OCI-LY7 (cell line): Measurements from ENCODE around the gene BPTF. TPM values are rescaled to one million over a fixed set of nuclear protein-coding genes. Genes with fewer than 3 reads are reported as not detected.
"Not testable (repeated sequence)": the region's sequence is repeated elsewhere in the genome, so short reads cannot be mapped to it uniquely, and the experiment has no call there.

Source experiments
- BruUV-seq: library from RNA; stranded (reverse); fragments of 400-500 nt; replicated peaks from 2 replicates; lab custom pipeline; 2021; lab: Mats Ljungman, UMichigan
- CTCF ChIA-PET: fragments of 300-600 bp; sonication (Branson Sonifier 250); formaldehyde crosslinking; loops from one replicate; lab custom pipeline; 2022; ENCODE audit warnings: antibody characterized with exemption; ENCODE audit not compliant: unreplicated experiment; lab: Charles Lee
- POLR2A ChIA-PET: fragments of 300-600 bp; sonication (Branson Sonifier 250); formaldehyde crosslinking; loops from one replicate; lab custom pipeline; 2022; ENCODE audit warnings: antibody characterized with exemption; lab: Charles Lee
- DNase-seq: peaks from one replicate; pipeline ENCODE4 v3.0.0-alpha.2; 2015; ENCODE audit warnings: low spot score
- H2AFZ ChIP-seq: fragments of 200-600 bp; sonication (generic), shearing (Covaris generic); 2 replicates; pipeline ENCODE4 v1.6.1; 2014; ENCODE audit warnings: mild to moderate bottlenecking, antibody characterized with exemption, low read length, moderate library complexity
- H3K27ac ChIP-seq: fragments of 200-600 bp; sonication (generic); 2 replicates; pipeline ENCODE4 v1.5.1; 2014; ENCODE audit warnings: mixed run types, low read depth, mild to moderate bottlenecking, moderate library complexity, low read length, inconsistent platforms; ENCODE audit not compliant: poor library complexity, severe bottlenecking
- H3K36me3 ChIP-seq: fragments of 200-600 bp; sonication (generic); 2 replicates; pipeline ENCODE4 v1.6.1; 2014; ENCODE audit warnings: mild to moderate bottlenecking, antibody characterized with exemption, low read length, moderate library complexity, mixed read lengths; ENCODE audit not compliant: insufficient read depth
- H3K4me1 ChIP-seq: fragments of 200-600 bp; sonication (generic); 2 replicates; pipeline ENCODE4 v1.5.1; 2014; ENCODE audit warnings: mild to moderate bottlenecking, low read length; ENCODE audit not compliant: insufficient read depth, poor library complexity, severe bottlenecking
- H3K4me2 ChIP-seq: fragments of 200-600 bp; sonication (generic); 2 replicates; pipeline ENCODE4 v1.6.1; 2014; ENCODE audit warnings: mild to moderate bottlenecking, low read length
- H3K4me3 ChIP-seq: fragments of 200-600 bp; sonication (generic); 2 replicates; pipeline ENCODE4 v1.5.1; 2014; ENCODE audit warnings: mild to moderate bottlenecking, low read depth, low read length; ENCODE audit not compliant: poor library complexity, severe bottlenecking
- H3K79me2 ChIP-seq: fragments of 200-600 bp; sonication (generic); 2 replicates; pipeline ENCODE4 v1.6.1; 2016; ENCODE audit warnings: low read depth, mild to moderate bottlenecking, low read length, moderate library complexity, mixed read lengths; ENCODE audit not compliant: insufficient read depth
- H3K9me2 ChIP-seq: fragments of 200-600 bp; sonication (generic); 2 replicates; pipeline ENCODE4 v1.6.1; 2016; ENCODE audit warnings: mild to moderate bottlenecking, low read length, mixed read lengths; ENCODE audit not compliant: insufficient read depth
- H3K9me3 ChIP-seq: fragments of 200-600 bp; sonication (generic); 2 replicates; pipeline ENCODE4 v1.6.1; 2014; ENCODE audit warnings: mild to moderate bottlenecking, mixed run types, low read length, mixed read lengths
- H4K20me1 ChIP-seq: fragments of 200-600 bp; sonication (generic); 2 replicates; pipeline ENCODE4 v1.6.1; 2014; ENCODE audit warnings: mild to moderate bottlenecking, antibody characterized with exemption, low read length, moderate library complexity, mixed read lengths; ENCODE audit not compliant: insufficient read depth
- EZH2phosphoT487 ChIP-seq: fragments of 200-600 bp; sonication (generic); IDR thresholded peaks from 2 replicates; pipeline ENCODE4 v1.6.1; 2018; ENCODE audit warnings: low read depth, borderline replicate concordance, mild to moderate bottlenecking, mixed run types, antibody characterized with exemption, low read length, moderate library complexity, mixed read lengths
- intact Hi-C: fragments of 100-400 bp; cut with micrococcal nuclease; formaldehyde crosslinking; loops from one replicate; pipeline ENCODE4 v1.10.0; 2022; ENCODE audit not compliant: unreplicated experiment
- total RNA-seq, 2 experiments: library from RNA; depleted of rRNA in 1 of 2; stranded (reverse); fragments of >200 nt in 1 of 2; shearing (Covaris generic) in 1 of 2; gene quantifications; 2 replicates each; pipeline ENCODE4 v1.2.3, GENCODE V29; 2014 to 2022
- TF ChIP-seq, protein P1 (sequence below): fragments of 200-600 bp; sonication (generic); conservative IDR thresholded peaks from 2 replicates; pipeline ENCODE4 v1.5.1; 2014; ENCODE audit warnings: mild to moderate bottlenecking, antibody characterized with exemption, low read length, moderate library complexity, mixed read lengths

Gene BPTF
- total RNA-seq, 2 experiments from 2014 or later, result 104 to 212 TPM

DNA sequence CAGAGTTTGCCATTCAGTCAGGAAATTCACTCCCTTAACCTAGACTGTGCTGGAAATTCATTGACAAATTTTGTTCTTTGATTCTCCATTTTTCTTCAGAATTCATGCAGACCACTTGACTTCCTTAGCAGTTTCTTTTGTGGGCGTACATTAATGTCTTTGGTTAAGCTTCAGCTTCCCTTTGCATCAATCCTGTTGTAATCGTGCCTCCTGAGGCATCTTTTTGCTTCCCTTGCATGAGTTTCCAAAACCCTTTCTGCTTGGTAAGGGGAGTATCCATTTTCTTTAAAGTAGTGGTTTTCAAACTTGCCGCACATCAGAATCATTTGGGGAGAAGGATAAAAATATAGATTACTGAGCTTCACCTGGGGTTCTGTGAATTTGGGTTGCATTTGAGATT is 23.5 kb downstream of the BPTF start:
- DNase-seq, H3K27ac ChIP-seq, H2AFZ ChIP-seq, H3K9me2 ChIP-seq, POLR2A ChIA-PET, H3K9me3 ChIP-seq, BruUV-seq, H3K4me2 ChIP-seq, H4K20me1 ChIP-seq, CTCF ChIA-PET, H3K4me1 ChIP-seq, intact Hi-C loops, H3K4me3 ChIP-seq: not testable (repeated sequence)
- Histone ChIP-seq H3K36me3 (peaks cover 47% of the 10 kb centered on the region), H3K79me2 (peaks cover 100% of the 10 kb centered on the region)

DNA sequence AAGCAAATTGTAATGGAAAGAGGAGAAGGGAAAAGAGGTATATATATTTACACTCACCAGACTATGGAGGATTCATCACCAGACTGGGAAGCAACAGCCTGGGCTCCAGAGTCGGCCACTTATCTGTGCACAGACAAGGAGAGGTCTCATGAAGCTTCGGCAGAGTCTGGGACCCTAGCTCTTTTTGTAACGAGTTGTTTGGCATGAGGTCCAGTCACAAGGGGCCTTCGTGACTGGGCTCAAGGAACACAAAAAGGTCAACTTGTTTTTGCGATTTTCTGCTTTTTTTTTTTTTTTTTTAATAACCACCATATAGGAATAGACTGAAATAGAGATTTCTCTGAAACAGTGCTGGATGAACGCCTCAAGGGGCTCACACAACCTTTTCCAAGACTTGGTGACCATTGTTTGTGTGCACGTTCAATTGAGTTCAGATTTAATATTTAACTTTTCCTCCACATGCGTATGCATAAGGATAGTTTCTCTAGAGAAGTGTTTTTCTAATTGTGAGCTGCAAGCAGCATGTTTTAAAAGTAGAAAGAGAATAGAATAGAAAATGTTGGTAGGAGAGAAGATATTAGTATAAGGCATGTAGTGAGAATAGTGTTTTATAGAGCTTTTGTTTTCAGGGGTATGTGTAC is 25.8 kb downstream of the BPTF start:
- Histone ChIP-seq H3K4me1 (peaks cover 20% of the 10 kb centered on the region), H3K27ac (no peak overlapping the region), H3K4me2 (no peak overlapping the region), H3K9me3 (no peaks in the 10 kb centered on the region), H2AFZ (no peak overlapping the region), H4K20me1 (peaks cover 2% of the 10 kb centered on the region; the same call in 1 of the 2 replicates), H3K79me2 (peaks cover 100% of the 10 kb centered on the region), H3K9me2 (no peaks in the 10 kb centered on the region), H3K4me3 (no peak overlapping the region), H3K36me3 (peaks cover 64% of the 10 kb centered on the region)
- ChIA-PET CTCF (no interaction called here), POLR2A (interaction anchor here (0.7 to 1.2 kb wide), 3 partner anchors 13 to 41 kb away, joined by 3 to 7 read pairs (median 3); no protein-coding TSS in a partner anchor)
- no peak for DNase-seq
- TF ChIP-seq, protein P1, sequence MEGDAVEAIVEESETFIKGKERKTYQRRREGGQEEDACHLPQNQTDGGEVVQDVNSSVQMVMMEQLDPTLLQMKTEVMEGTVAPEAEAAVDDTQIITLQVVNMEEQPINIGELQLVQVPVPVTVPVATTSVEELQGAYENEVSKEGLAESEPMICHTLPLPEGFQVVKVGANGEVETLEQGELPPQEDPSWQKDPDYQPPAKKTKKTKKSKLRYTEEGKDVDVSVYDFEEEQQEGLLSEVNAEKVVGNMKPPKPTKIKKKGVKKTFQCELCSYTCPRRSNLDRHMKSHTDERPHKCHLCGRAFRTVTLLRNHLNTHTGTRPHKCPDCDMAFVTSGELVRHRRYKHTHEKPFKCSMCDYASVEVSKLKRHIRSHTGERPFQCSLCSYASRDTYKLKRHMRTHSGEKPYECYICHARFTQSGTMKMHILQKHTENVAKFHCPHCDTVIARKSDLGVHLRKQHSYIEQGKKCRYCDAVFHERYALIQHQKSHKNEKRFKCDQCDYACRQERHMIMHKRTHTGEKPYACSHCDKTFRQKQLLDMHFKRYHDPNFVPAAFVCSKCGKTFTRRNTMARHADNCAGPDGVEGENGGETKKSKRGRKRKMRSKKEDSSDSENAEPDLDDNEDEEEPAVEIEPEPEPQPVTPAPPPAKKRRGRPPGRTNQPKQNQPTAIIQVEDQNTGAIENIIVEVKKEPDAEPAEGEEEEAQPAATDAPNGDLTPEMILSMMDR, result no peak
- no peak for TF ChIP-seq EZH2phosphoT487
- intact Hi-C loops, result no loop called here
- no TSS peak for BruUV-seq

DNA sequence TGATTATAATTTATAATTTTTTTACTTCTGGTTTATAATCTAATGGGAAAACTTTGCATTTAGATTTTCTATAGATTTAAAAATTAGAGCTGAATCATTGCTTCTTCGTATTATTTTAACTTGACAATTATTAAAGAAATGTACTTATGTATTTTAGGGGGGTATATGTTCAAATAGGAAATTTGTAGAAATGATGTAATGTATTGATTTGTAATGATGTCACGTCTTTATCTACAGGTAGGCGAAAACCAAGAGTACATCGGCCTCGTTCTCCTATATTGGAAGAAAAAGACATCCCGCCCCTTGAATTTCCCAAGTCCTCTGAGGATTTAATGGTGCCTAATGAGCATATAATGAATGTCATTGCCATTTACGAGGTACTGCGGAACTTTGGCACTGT is 28.4 kb downstream of the BPTF start:
- Histone ChIP-seq H3K9me3 (no peaks in the 10 kb centered on the region), H3K4me3 (no peak overlapping the region), H3K4me1 (peaks cover 29% of the 10 kb centered on the region), H3K79me2 (peaks cover 100% of the 10 kb centered on the region), H3K4me2 (no peak overlapping the region), H4K20me1 (peaks cover 7% of the 10 kb centered on the region; the same call in 1 of the 2 replicates), H3K9me2 (no peaks in the 10 kb centered on the region), H2AFZ (no peak overlapping the region), H3K36me3 (peaks cover 63% of the 10 kb centered on the region), H3K27ac (no peak overlapping the region)
- no TSS peak for BruUV-seq
- DNase-seq, result no peak
- TF ChIP-seq EZH2phosphoT487, result no peak
- intact Hi-C loops, result no loop called here
- ChIA-PET POLR2A (no interaction called here), CTCF (no interaction called here)
